Common myeloid progenitor, CD34-positive (primary cell): ENCODE results near the gene BBS4.

Experiments
- CTCF ChIA-PET: fragments of 350-600 bp; sonication (Branson Sonifier 250); formaldehyde crosslinking; loops from one replicate; lab custom pipeline; 2021; ENCODE audit warnings: antibody characterized with exemption; lab: Charles Lee
- POLR2A ChIA-PET: fragments of 350-600 bp; sonication (Branson Sonifier 250); formaldehyde crosslinking; loops from one replicate; lab custom pipeline; 2021; ENCODE audit warnings: antibody characterized with exemption; lab: Charles Lee
- DNase-seq, 3 donors: peaks; one replicate each; pipeline versions ENCODE4 v3.0.0 to v3.0.0-alpha.2; 2013
- H3K27ac ChIP-seq, 2 experiments: 1 replicate in 1 of 2; 2 replicates in 1 of 2; pipeline ENCODE4 v1.7.0; 2013; ENCODE audit warnings: inconsistent platforms in 2 of 2, low read length in 2 of 2, mild to moderate bottlenecking in 2 of 2, low read depth in 1 of 2, moderate library complexity in 1 of 2; ENCODE audit not compliant: severe bottlenecking in 2 of 2, insufficient read depth in 1 of 2, poor library complexity in 1 of 2
- H3K27me3 ChIP-seq, 5 experiments: replicated peaks in 2 of 5; 1 replicate in 3 of 5; 2 replicates in 2 of 5; pipeline versions ENCODE4 v1.6.1 to v1.7.0; 2013; ENCODE audit warnings: low read length in 4 of 5, mild to moderate bottlenecking in 2 of 5, moderate library complexity in 2 of 5, inconsistent platforms in 1 of 5; ENCODE audit not compliant: insufficient read depth in 5 of 5, control insufficient read depth in 4 of 5
- H3K36me3 ChIP-seq, 4 experiments: 1 replicate in 2 of 4; 2 replicates in 2 of 4; pipeline versions ENCODE4 v1.6.1 to v1.7.0; 2013; ENCODE audit warnings: low read length in 3 of 4, control low read depth in 1 of 4, mild to moderate bottlenecking in 1 of 4; ENCODE audit not compliant: control insufficient read depth in 4 of 4, insufficient read depth in 4 of 4
- H3K4me1 ChIP-seq, 4 experiments: 1 replicate in 3 of 4; 2 replicates in 1 of 4; pipeline versions ENCODE4 v1.6.1 to v1.7.1; 2013; ENCODE audit warnings: low read length in 3 of 4, mild to moderate bottlenecking in 3 of 4, control low read depth in 1 of 4, inconsistent platforms in 1 of 4, moderate library complexity in 1 of 4; ENCODE audit not compliant: control insufficient read depth in 4 of 4, insufficient read depth in 4 of 4; ENCODE audit errors: control extremely low read depth in 1 of 4
- H3K4me3 ChIP-seq, 7 experiments: 1 replicate in 4 of 7; 2 replicates in 3 of 7; pipeline versions ENCODE4 v1.5.1 to v1.7.0; 2013; ENCODE audit warnings: mild to moderate bottlenecking in 7 of 7, low read length in 6 of 7, moderate library complexity in 6 of 7, inconsistent platforms in 2 of 7, low read depth in 2 of 7, control low read depth in 1 of 7; ENCODE audit not compliant: insufficient read depth in 4 of 7, control insufficient read depth in 1 of 7; ENCODE audit errors: extremely low read depth in 1 of 7
- H3K9me3 ChIP-seq, 5 experiments: 1 replicate in 4 of 5; 2 replicates in 1 of 5; pipeline versions ENCODE4 v1.6.1 to v1.7.1; 2013; ENCODE audit warnings: low read length in 4 of 5, mild to moderate bottlenecking in 2 of 5, inconsistent platforms in 1 of 5, low read depth in 1 of 5, moderate library complexity in 1 of 5; ENCODE audit not compliant: control insufficient read depth in 4 of 5, insufficient read depth in 2 of 5; ENCODE audit errors: control extremely low read depth in 1 of 5
- WGBS: methylation state at CpG from one replicate; pipeline ENCODE4 v1.1.5; 2013; ENCODE audit not compliant: insufficient coverage; 5-methylcytosine and 5-hydroxymethylcytosine counted together

BBS4 gene

DNA sequence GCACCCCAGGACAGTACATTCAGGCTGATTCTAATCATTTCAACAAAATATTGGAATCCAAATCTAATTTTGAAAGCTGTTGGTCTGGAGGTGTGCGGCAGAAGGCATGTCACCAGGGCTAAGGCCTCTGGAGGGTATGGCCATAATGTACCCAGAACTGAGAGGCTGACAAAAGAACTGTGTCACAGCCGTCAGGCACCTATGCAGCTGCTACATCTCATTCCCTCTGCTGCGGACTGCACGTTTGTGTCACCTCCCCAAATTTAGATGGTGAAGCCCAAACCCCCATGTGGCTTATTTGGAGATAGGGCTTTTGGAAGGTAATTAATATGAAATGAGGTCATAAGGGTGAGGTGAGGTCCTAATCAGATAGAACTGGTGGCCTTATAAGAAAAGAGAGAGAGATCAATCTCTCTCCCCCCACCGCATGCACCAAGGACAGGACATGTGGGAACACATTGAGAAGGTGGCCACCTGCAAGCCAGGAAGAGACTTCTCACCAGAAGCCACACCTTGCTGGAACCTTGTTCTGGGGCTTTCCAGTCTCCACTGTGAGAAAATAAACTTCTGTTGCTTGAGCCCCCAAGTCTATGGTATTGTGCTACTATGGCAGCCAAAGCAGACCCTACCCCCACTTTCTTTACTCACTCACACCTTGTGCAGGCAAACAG lies 74.7 kb downstream of the BBS4 start:
- peaks cover 33 to 74% (median 52%) of the 10 kb centered on the region in 4 experiments for H3K36me3 ChIP-seq
- no peaks in the 10 kb centered on the region for H3K9me3 ChIP-seq
- H3K27me3 ChIP-seq = no peaks in the 10 kb centered on the region
- CTCF ChIA-PET = interaction anchor here (1.4 kb wide), 1 partner anchor 36 kb away, joined by 3 read pairs; no protein-coding TSS in a partner anchor
- no peak overlapping the region for H3K27ac ChIP-seq
- no peak for DNase-seq
- WGBS = 100% methylated on average over 5 of the region's 5 CpGs
- no peak overlapping the region for H3K4me3 ChIP-seq
- H3K4me1 ChIP-seq = peaks cover 0 to 13% (median 9%) of the 10 kb centered on the region in 4 experiments
- POLR2A ChIA-PET = no interaction called here

- Histone ChIP-seq H3K36me3 (peaks cover 36 to 82% (median 63%) of the 10 kb centered on the region in 4 experiments), H3K27ac (no peak overlapping the region), H3K4me1 (no peaks in the 10 kb centered on the region), H3K4me3 (no peak overlapping the region), H3K9me3 (peaks cover 3 to 25% (median 11%) of the 10 kb centered on the region in 5 experiments), H3K27me3 (no peaks in the 10 kb centered on the region)
- no peak for DNase-seq
- CTCF ChIA-PET = interaction anchor here (1.4 to 1.6 kb wide), 2 partner anchors 9 to 28 kb away, joined by 3 to 6 read pairs; no protein-coding TSS in a partner anchor
- POLR2A ChIA-PET = no interaction called here
- 100% methylated on average over 2 of the region's 3 CpGs for WGBS
Measured at GRCh38 chr15:72764656-72765055, 78.6 kb downstream of the BBS4 start.

DNA sequence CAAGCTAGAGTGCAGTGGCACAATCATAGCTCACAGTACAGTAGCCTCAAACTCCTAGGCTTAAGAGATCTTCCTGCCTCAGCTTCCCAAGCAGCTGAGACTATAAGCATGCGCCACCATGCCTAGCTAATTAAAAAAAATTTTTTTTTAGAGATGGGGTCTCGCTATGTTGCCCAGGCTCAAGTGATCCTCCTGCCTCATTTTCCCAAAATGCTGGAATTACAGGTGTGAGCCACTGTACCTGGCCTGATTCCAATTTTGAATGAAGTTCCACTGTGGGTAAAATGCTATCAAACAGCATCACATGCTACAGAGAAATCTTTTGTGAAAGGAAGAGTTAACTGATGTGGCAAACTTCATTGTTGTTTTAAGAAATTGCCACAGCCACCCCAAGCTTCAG lies 80.0 kb downstream of the BBS4 start:
- no peak overlapping the region for H3K4me3 ChIP-seq
- H3K4me1 ChIP-seq = no peaks in the 10 kb centered on the region
- no peak overlapping the region for H3K27ac ChIP-seq
- peaks cover 37 to 81% (median 61%) of the 10 kb centered on the region in 4 experiments for H3K36me3 ChIP-seq
- POLR2A ChIA-PET = no interaction called here
- CTCF ChIA-PET = no interaction called here
- no peaks in the 10 kb centered on the region for H3K27me3 ChIP-seq
- no peak for DNase-seq
- H3K9me3 ChIP-seq = peaks cover 3 to 25% (median 11%) of the 10 kb centered on the region in 5 experiments
- whole genome bisulfite sequencing = 100% methylated on average over 2 of the region's 2 CpGs

DNA sequence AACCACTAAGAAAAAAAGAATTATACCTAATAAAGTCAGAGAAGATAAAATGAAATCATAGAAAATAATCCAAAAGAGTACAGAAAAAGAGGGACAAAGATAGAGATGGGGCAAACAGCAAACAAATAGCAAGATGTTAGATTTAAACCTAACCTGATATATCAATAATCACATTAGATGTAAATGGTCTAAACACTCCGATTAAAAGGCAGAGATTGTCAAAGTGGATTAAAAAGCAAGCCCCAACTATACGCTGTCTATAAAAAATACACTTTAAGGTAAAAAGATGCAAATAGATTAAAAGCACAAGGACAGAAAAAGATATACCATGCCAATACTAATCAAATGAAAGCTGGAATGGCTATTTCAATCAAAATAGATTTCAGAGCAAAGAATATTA lies 80.8 kb downstream of the BBS4 start:
- ChIA-PET CTCF (no interaction called here), POLR2A (no interaction called here)
- peaks cover 37 to 81% (median 62%) of the 10 kb centered on the region in 4 experiments for H3K36me3 ChIP-seq
- no CpG with 5 or more reads among the region's 2 CpGs for WGBS
- peaks cover 3 to 25% (median 11%) of the 10 kb centered on the region in 5 experiments for H3K9me3 ChIP-seq
- H3K4me1 ChIP-seq = no peaks in the 10 kb centered on the region
- DNase-seq = no peak
- no peaks in the 10 kb centered on the region for H3K27me3 ChIP-seq
- no peak overlapping the region for H3K27ac ChIP-seq
- H3K4me3 ChIP-seq = no peak overlapping the region

GRCh38 chr15:72770673-72771328 lies 84.8 kb downstream of the BBS4 start:
- ChIA-PET CTCF (no interaction called here), POLR2A (no interaction called here)
- H3K27ac ChIP-seq = no peak overlapping the region
- peaks cover 3 to 25% (median 11%) of the 10 kb centered on the region in 5 experiments for H3K9me3 ChIP-seq
- H3K4me3 ChIP-seq = no peak overlapping the region
- DNase-seq = peak in 2 of 3 donors; percentile 17 to 25
- peaks cover 8 to 12% (median 10%) of the 10 kb centered on the region in 4 experiments for H3K4me1 ChIP-seq
- WGBS = 84% methylated on average over 3 of the region's 6 CpGs
- peaks cover 34 to 81% (median 66%) of the 10 kb centered on the region in 4 experiments for H3K36me3 ChIP-seq
- no peaks in the 10 kb centered on the region for H3K27me3 ChIP-seq

DNA sequence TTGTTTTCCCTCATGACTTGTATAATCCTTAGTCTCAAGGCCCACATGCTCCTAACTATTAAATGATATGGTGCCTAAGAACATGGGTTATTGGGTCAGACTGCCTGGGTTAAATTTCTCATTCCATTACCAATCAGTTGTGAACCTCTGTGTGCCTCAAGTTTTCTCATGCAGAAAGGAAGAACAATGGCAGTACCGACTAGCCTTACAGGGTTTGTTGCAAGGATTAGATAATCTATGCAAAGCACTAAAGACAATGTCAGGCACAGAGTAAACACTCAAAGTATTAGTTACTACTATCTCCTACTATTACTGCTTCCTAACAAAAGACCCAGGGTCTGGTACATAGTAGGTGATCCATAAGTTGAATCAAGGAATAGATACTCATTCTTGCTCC lies 85.3 kb downstream of the BBS4 start:
- H3K36me3 ChIP-seq = peaks cover 33 to 76% (median 62%) of the 10 kb centered on the region in 4 experiments
- peaks cover 3 to 23% (median 11%) of the 10 kb centered on the region in 5 experiments for H3K9me3 ChIP-seq
- no CpG with 5 or more reads among the region's 1 CpG for WGBS
- no peak overlapping the region for H3K4me3 ChIP-seq
- no peak for DNase-seq
- POLR2A ChIA-PET = no interaction called here
- H3K4me1 ChIP-seq = peaks cover 8 to 16% (median 11%) of the 10 kb centered on the region in 4 experiments
- no peak overlapping the region for H3K27ac ChIP-seq
- CTCF ChIA-PET = no interaction called here
- no peaks in the 10 kb centered on the region for H3K27me3 ChIP-seq
